ENCODE results near the gene SHROOM2.

DNA sequence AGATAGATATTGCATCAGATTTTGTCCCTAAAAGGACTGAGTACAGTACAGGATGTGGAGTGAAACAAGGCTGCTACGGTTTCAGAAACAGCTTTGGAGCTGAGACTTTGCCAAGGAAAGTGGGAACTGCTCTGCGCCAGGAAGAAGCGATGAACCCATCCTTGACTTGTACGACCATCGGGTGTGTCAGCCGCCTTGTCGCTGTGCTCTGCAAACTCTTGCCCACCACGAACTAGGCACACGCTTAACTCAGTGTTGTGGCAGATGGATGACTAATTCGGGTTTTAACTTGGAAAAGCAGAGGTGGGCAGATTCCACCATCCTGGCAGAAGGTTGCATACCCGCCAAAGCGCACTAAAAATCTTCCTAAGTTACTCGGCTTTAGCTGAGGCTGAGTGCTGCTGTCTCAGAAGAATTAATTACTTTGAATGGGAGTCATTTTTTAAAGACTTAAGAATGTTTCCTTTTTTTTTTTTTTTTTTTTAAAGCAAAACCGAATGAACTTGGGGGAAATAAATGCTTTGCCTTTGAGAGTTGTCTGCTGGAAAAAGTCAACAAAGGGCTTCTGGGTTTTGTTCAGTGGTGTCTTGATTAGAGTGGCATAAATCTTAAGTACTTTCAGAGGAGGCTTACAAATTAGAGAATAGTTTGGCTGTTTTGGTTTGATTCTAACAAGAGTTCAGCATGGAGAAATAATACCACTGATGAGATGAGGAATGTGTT is 69.5 kb downstream of the SHROOM2 start:
- TF ChIP-seq, protein P1, sequence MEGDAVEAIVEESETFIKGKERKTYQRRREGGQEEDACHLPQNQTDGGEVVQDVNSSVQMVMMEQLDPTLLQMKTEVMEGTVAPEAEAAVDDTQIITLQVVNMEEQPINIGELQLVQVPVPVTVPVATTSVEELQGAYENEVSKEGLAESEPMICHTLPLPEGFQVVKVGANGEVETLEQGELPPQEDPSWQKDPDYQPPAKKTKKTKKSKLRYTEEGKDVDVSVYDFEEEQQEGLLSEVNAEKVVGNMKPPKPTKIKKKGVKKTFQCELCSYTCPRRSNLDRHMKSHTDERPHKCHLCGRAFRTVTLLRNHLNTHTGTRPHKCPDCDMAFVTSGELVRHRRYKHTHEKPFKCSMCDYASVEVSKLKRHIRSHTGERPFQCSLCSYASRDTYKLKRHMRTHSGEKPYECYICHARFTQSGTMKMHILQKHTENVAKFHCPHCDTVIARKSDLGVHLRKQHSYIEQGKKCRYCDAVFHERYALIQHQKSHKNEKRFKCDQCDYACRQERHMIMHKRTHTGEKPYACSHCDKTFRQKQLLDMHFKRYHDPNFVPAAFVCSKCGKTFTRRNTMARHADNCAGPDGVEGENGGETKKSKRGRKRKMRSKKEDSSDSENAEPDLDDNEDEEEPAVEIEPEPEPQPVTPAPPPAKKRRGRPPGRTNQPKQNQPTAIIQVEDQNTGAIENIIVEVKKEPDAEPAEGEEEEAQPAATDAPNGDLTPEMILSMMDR (tag by site-specific recombination; IDR thresholded peaks at IDR 0.05) = no peak
- no peak for TF ChIP-seq YY1 (tag by site-specific recombination; IDR thresholded peaks at IDR 0.05)
- no peak for TF ChIP-seq OSR2 (tag by site-specific recombination; IDR thresholded peaks at IDR 0.05)
- TF ChIP-seq, protein P2, sequence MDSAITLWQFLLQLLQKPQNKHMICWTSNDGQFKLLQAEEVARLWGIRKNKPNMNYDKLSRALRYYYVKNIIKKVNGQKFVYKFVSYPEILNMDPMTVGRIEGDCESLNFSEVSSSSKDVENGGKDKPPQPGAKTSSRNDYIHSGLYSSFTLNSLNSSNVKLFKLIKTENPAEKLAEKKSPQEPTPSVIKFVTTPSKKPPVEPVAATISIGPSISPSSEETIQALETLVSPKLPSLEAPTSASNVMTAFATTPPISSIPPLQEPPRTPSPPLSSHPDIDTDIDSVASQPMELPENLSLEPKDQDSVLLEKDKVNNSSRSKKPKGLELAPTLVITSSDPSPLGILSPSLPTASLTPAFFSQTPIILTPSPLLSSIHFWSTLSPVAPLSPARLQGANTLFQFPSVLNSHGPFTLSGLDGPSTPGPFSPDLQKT (IDR thresholded peaks at IDR 0.05; ENCODE audit: borderline replicate concordance, low read depth, low read length) = no peak
- TF ChIP-seq ZNF747 (tag by site-specific recombination; IDR thresholded peaks at IDR 0.05) = no peak
- TF ChIP-seq, protein P3, sequence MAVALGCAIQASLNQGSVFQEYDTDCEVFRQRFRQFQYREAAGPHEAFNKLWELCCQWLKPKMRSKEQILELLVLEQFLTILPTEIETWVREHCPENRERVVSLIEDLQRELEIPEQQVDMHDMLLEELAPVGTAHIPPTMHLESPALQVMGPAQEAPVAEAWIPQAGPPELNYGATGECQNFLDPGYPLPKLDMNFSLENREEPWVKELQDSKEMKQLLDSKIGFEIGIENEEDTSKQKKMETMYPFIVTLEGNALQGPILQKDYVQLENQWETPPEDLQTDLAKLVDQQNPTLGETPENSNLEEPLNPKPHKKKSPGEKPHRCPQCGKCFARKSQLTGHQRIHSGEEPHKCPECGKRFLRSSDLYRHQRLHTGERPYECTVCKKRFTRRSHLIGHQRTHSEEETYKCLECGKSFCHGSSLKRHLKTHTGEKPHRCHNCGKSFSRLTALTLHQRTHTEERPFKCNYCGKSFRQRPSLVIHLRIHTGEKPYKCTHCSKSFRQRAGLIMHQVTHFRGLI (tag by site-specific recombination; IDR thresholded peaks at IDR 0.05) = no peak
- TF ChIP-seq ZNF2 (tag by site-specific recombination; IDR thresholded peaks at IDR 0.05) = no peak
- no peak for TF ChIP-seq ZNF473 (tag by site-specific recombination; IDR thresholded peaks at IDR 0.05)
- TF ChIP-seq, protein P4, sequence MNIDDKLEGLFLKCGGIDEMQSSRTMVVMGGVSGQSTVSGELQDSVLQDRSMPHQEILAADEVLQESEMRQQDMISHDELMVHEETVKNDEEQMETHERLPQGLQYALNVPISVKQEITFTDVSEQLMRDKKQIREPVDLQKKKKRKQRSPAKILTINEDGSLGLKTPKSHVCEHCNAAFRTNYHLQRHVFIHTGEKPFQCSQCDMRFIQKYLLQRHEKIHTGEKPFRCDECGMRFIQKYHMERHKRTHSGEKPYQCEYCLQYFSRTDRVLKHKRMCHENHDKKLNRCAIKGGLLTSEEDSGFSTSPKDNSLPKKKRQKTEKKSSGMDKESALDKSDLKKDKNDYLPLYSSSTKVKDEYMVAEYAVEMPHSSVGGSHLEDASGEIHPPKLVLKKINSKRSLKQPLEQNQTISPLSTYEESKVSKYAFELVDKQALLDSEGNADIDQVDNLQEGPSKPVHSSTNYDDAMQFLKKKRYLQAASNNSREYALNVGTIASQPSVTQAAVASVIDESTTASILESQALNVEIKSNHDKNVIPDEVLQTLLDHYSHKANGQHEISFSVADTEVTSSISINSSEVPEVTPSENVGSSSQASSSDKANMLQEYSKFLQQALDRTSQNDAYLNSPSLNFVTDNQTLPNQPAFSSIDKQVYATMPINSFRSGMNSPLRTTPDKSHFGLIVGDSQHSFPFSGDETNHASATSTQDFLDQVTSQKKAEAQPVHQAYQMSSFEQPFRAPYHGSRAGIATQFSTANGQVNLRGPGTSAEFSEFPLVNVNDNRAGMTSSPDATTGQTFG (tag by site-specific recombination; IDR thresholded peaks at IDR 0.05; ENCODE audit: borderline replicate concordance) = no peak
- no peak for TF ChIP-seq ZNF585B (tag by site-specific recombination; IDR thresholded peaks at IDR 0.05)
- TF ChIP-seq, protein P5, sequence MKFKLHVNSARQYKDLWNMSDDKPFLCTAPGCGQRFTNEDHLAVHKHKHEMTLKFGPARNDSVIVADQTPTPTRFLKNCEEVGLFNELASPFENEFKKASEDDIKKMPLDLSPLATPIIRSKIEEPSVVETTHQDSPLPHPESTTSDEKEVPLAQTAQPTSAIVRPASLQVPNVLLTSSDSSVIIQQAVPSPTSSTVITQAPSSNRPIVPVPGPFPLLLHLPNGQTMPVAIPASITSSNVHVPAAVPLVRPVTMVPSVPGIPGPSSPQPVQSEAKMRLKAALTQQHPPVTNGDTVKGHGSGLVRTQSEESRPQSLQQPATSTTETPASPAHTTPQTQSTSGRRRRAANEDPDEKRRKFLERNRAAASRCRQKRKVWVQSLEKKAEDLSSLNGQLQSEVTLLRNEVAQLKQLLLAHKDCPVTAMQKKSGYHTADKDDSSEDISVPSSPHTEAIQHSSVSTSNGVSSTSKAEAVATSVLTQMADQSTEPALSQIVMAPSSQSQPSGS (tag by site-specific recombination; IDR thresholded peaks at IDR 0.05; ENCODE audit: low read depth) = no peak
- TF ChIP-seq ZNF24 (tag by site-specific recombination; IDR thresholded peaks at IDR 0.05) = no peak
- TF ChIP-seq TRIM28 (IDR thresholded peaks at IDR 0.05; ENCODE audit: borderline replicate concordance, low read length) = no peak

Data from HEK293 (cell line).